GM19238 (cell line): Measurements from ENCODE around the gene KIF25.

Experiments used
- DNase-seq: peaks from one replicate; pipeline ENCODE4 v3.0.0; 2011; ENCODE audit warnings: low spot score; ENCODE audit not compliant: insufficient read length

Gene KIF25

DNA sequence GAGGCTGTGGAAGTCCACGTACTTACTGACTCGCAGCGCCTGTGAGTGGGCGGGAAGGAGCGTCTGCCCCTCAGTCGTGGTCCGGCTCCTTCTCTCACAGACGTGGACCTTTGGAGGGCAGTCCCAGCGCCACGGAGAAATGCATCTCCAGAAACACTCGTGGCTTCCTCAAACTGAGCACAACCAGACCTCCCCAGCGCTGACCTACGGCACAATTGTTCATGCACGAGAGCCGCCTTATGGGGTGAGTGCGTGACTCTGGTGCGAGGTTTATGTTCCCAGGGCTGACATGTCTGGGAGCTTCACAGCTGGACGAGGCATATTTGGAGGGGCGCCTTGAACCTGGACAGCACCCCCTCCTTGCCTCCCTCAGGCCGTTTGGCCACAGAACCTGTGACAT, 51.8 kb downstream of the KIF25 start:
- no peak for DNase-seq

GRCh38 chr6:168049706-168050224, 52.3 kb downstream of the KIF25 start:
- DNase-seq: no peak

DNA sequence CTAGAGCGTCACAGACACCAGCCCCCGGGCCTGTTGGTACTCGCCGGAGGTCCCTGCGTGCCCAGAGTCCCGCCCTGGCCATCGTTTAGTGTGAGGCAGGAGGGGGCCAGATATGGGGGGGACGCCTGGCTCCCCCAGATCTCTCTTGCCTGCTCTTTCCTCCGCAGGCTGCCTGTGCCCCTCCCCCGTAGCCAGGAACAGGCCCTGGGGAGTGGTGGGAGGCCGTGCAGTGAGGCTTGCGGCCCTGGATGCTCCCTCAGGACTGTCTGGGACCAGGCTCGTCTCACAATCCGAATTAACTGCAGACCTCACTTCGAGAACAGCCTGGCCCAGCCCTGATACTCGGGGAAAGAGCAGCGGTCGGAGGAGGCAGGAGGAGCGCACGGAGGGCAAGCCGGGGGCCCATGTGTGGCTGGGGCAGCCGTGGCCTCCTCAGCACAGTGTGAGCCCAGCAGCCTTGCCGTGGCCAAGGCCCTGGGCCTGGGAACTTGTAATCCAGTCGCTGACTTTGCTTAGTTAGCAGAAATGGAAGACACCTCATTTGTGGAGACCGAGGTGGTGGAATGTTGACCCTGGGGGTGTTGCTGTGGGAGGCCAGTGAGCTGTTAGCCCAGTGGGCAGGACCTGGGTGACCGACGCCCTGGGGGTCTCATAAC, 52.9 kb downstream of the KIF25 start:
- no peak for DNase-seq

- DNase-seq: no peak
Observed at GRCh38 chr6:168050881-168051586, 53.6 kb downstream of the KIF25 start.

DNA sequence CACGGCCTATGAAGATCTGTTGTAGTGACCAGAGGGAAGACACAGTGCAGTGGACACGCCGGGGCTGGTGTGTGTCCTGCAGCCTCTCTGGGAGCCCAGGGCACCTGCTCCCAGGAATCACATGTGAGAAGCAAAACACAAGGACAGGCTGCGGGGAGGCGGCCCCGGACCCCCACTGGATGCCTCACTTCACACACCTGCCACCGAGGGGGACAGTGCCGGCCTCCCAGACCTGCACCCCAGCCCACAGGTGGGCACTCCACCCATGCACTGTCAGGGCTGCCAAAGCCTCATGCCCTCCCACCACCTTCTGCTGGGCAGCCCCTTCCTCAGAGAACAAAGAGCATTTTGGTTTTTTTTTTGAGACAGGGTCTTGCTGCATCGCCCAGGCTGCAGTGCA, 54.2 kb downstream of the KIF25 start:
- no peak for DNase-seq

GRCh38 chr6:168052291-168052891, 54.9 kb downstream of the KIF25 start:
- no peak for DNase-seq

GRCh38 chr6:168053086-168053956, 55.9 kb downstream of the KIF25 start:
- no peak for DNase-seq

GRCh38 chr6:168053957-168054471, 56.5 kb downstream of the KIF25 start:
- no peak for DNase-seq

GRCh38 chr6:168054765-168055560, 57.5 kb downstream of the KIF25 start:
- no peak for DNase-seq

DNA sequence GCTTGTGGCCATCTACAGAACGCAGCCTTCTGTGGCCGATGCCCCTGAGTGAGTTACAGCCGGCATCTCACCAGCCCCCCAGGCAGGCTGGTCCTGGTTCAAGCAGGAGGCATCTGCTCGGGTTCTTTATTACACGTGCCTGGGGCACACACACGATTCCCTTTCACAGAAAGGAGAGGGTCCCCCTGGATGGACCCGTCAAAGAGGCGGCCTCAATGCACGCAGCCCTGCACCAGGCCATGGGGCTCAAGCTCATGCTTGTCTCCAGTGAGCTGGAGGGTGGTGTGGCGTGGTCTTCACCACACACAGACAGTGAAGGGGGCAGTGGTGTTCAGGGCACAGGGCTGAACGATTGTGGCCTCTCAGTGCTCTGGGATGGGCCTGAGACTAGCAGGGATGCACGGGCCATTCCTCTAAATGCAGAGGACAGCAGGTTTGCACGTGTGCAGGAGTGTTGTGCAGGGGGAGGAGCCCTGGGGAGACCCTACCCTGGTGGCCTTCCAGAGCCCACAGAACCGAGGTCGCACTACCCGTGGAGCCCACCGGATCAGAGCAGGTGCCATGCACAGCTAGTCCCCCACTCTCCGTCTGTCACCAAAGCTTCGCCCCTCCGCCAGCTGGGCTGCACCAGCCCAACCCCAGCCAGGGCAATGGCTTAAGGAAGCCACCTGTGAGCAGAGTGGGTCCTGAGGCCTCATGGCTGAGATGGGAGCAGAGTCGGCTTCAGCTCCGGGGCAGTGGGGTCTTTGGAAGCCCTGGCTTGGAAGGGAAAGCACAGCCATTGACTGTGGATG, 58.4 kb downstream of the KIF25 start:
- no peak for DNase-seq

DNA sequence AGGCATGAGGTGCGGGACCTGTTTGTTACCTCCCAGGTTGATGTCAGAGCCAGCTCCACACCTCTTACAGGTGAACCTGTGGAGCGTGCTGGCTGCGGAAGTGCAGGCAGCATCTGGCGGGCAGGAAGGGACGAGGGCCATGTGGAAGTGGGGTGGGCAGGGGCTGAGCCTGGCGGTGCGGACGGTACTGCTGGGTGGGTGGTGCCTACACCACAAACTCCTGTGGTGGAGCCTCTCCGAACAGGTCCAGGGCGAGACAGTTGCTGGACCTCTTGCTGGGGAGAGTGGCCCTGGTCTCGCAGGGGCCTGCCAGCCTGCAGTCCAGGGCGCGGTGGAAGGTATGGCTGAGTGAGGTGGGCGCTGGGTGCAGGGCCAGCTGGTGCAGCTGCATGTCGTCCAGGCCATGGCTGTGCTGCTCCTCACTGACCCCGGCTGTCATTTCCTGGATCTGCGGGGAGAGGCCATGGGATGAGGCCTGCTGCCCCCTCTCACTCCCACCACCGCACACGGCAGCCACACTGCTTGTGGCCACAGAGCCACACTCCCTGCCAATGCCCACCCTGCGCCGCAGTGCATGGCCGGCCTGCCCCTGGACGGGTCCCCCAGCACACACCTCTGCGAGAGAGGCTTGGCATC, 59.5 kb downstream of the KIF25 start:
- DNase-seq: no peak

DNA sequence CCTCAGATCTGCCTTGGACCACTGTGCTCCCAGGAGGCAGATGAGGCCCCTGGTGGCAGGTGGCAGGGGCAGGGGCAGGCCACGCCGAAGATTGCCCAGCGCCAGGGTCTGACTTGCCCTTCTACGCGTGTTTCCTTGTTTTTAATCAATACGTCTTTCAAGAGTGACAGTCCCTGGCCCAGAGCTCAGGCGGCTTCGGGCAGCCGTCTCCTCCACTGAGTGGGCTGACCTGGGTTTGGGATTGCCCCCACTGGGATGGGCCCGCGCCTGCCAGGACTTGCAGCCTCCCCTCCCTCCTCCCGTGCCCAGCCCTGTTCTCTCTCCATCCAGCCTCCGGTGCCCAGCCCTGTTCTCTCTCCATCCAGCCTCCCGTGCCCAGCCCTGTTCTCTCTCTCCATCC, 60.4 kb downstream of the KIF25 start:
- DNase-seq: no peak

DNA sequence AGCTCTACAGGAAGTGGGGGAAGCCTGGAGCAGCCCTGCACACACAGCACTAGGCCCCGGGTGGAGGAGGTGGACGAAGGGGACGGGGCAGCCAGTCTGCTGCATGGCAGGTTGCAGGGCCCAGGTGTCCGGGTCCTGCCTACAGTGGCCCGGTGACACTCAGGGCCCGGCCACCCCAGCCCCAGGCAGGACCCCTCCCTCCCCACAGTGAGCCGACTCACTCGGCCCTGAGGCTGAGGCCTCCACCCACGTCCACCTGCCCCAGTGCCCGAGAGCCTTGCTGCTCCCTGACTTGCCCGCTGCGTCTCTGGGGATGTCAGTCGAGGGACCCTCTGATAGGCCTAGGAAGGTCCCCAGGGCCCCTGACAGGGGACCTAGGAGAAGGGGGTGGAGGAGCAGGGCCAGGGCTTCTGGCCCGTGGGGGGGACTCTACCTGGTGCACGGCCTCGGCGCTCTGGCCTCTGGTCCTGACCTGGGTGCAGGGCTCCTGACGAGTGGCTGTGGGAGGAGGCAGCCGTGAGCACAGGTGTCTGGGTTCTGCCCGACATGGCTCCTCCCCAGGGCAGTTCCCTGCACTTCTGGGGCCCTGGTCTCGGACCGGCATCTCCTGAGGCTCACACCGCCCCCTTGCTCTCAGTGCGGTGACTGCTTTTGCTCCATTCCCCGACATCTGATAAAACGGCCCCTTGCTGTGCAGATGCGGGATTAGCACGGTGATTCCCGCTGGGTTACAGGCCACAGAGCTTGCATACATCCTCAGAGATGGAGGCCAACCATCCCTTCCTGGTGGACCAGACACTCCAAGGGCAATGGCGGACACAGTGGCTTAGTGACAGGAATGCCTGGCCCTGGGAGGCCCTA, 61.5 kb downstream of the KIF25 start:
- no peak for DNase-seq

GRCh38 chr6:168060521-168060931, 63.1 kb downstream of the KIF25 start:
- no peak for DNase-seq

GRCh38 chr6:168061269-168062210, 64.1 kb downstream of the KIF25 start:
- DNase-seq: no peak

DNA sequence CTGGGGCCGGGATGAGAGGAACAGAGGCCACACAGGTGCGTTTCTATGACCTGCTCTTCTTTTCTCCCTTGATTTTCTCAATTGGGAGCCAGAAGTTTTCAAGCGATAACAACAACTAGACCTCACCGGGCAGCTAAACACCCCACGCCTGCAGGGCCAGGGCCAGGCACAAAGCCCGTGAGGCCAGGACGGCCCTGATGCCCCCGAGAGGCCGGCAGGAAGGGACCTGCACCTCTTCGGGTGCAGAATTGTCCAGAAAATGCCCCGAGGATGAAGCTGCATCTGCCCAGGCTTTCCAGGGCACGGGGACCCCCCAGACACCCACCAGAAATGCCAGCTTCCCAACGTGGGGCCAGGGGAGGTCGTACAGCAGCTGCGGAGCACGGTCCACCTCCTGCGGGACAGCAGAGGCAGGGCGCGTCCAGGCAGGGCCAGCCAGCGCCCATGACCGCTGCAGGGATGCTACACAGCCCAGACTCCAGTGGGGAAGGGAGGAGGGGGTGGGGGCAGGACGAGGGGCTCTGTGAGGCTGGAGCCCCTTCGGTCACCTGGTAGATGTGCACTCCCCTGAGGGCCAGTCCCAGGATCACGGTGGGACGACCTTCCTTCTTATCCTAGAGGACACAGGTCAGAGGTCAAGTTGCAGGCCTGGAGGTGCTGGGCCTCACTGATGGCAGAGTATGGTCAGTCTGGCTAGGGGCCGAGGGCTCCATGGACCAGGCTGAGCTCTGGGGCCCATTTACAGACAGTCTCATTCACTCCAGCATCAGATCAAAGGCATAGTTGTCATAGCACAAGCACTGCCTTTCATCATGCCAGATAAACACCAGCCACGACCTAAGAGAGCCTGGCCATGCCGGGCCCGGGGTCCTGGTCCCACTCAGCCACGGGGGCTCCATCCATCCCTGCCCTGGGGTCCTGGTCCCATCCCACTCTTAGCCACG, 65.1 kb downstream of the KIF25 start:
- DNase-seq: no peak
